K562 (cell line): ENCODE results near the gene MCFD2. TPM values are rescaled to one million over a fixed set of nuclear protein-coding genes. Genes with fewer than 3 reads are reported as not detected.

Experiments
- ATAC-seq: fragments of 200-7000 bp; cut with Tn5 transposase; 3 replicates; pipeline ENCODE4 v1.9.1; 2020; ENCODE audit warnings: moderate library complexity
- BruUV-seq: library from RNA; stranded (reverse); fragments of 400-500 nt; replicated peaks from 2 replicates; lab custom pipeline; 2021; lab: Mats Ljungman, UMichigan
- CTCF ChIA-PET: fragments of 300-600 bp; formaldehyde crosslinking; extraction: SDS; loops from one replicate; lab custom pipeline; 2021; ENCODE audit warnings: low intra/inter-chr PET ratio; lab: Yijun Ruan, JAX
- POLR2A ChIA-PET: fragments of 300-600, 350-650 bp; sonication (Branson Sonifier 250); formaldehyde crosslinking; extraction: SDS; loops from one replicate; lab custom pipeline; 2021; ENCODE audit warnings: antibody characterized with exemption, inconsistent platforms; lab: Yijun Ruan, JAX
- DNase-seq, 4 experiments: peaks; one replicate each; pipeline versions ENCODE4 v3.0.0 to v3.0.0-alpha.2; 2011 to 2018; ENCODE audit warnings: low spot score in 3 of 4, mixed read lengths in 3 of 4; ENCODE audit errors: extremely low read depth in 1 of 4
- FAIRE-seq: peaks from 2 replicates; lab custom pipeline; 2011; peaks lifted over from hg19 to GRCh38; lab: Jason Lieb, UNC
- H2AFZ ChIP-seq: 2 replicates; pipeline ENCODE4 v1.6.0; 2011; ENCODE audit warnings: low read depth, low read length, control low read depth, inconsistent platforms
- H3K27ac ChIP-seq: fragments of 200-600 bp; 3 replicates; pipeline ENCODE4 v1.8.0; 2011; ENCODE audit warnings: low read depth, mild to moderate bottlenecking, control low read depth, inconsistent platforms, low read length, moderate library complexity, mixed read lengths; ENCODE audit errors: extremely low read depth
- H3K27me3 ChIP-seq, 2 experiments: fragments of 300-600 bp in 1 of 2; 2 replicates in 1 of 2; 3 replicates in 1 of 2; pipeline versions ENCODE4 v1.6.0 to v1.8.0; 2011; ENCODE audit warnings: inconsistent platforms in 2 of 2, low read length in 2 of 2, mild to moderate bottlenecking in 1 of 2, mixed read lengths in 1 of 2, moderate library complexity in 1 of 2; ENCODE audit not compliant: control insufficient read depth in 2 of 2, insufficient read depth in 2 of 2
- H3K36me3 ChIP-seq: fragments of 300-600 bp; 3 replicates; pipeline ENCODE4 v1.8.0; 2011; ENCODE audit warnings: mild to moderate bottlenecking, low read length, inconsistent platforms; ENCODE audit not compliant: control insufficient read depth, insufficient read depth
- H3K4me1 ChIP-seq, 2 experiments: fragments of 200-600 bp in 1 of 2; replicated peaks in 1 of 2; 2 replicates in 1 of 2; 3 replicates in 1 of 2; pipeline versions ENCODE4 v1.5.1 to v1.8.0; 2011; ENCODE audit warnings: inconsistent platforms in 2 of 2, low read length in 2 of 2, mild to moderate bottlenecking in 1 of 2, mixed read lengths in 1 of 2, moderate library complexity in 1 of 2; ENCODE audit not compliant: control insufficient read depth in 2 of 2, insufficient read depth in 2 of 2
- H3K4me2 ChIP-seq: 2 replicates; pipeline ENCODE4 v1.6.1; 2011; ENCODE audit warnings: low read length, control low read depth, inconsistent platforms, mixed read lengths; ENCODE audit not compliant: insufficient read depth
- H3K4me3 ChIP-seq: fragments of 200-600 bp; sonication (generic), shearing (Covaris generic); 2 replicates; pipeline ENCODE4 v1.5.1; 2016; ENCODE audit warnings: control low read depth, inconsistent platforms
- H3K79me2 ChIP-seq: fragments of 200-600 bp; 3 replicates; pipeline ENCODE4 v1.8.0; 2011; ENCODE audit warnings: low read length, inconsistent platforms; ENCODE audit not compliant: control insufficient read depth, insufficient read depth
- H3K9ac ChIP-seq, 2 experiments: 2 replicates each; pipeline versions ENCODE4 v1.6.0 to v1.6.1; 2011; ENCODE audit warnings: low read depth in 2 of 2, low read length in 2 of 2, control low read depth in 1 of 2, inconsistent platforms in 1 of 2, mild to moderate bottlenecking in 1 of 2, mixed read lengths in 1 of 2; ENCODE audit not compliant: insufficient read depth in 1 of 2
- H3K9me1 ChIP-seq: one replicate; pipeline ENCODE4 v1.6.0; 2011; ENCODE audit warnings: inconsistent platforms, mild to moderate bottlenecking, low read length, moderate library complexity; ENCODE audit not compliant: control insufficient read depth, insufficient read depth
- H3K9me3 ChIP-seq: replicated peaks from 2 replicates; pipeline ENCODE4 v1.5.1; 2011; ENCODE audit warnings: low read depth, low read length, inconsistent platforms; ENCODE audit not compliant: control insufficient read depth, insufficient read depth
- H4K20me1 ChIP-seq: replicated peaks from 2 replicates; pipeline ENCODE4 v1.6.1; 2011; ENCODE audit warnings: low read length, inconsistent platforms, mixed read lengths; ENCODE audit not compliant: control insufficient read depth, insufficient read depth
- CBFA2T3 ChIP-seq: fragments of 450-650 bp; IDR thresholded peaks from 2 replicates; pipeline ENCODE4 v1.6.1; 2017
- FUS ChIP-seq: fragments of 200-400 bp; formaldehyde crosslinking; optimal IDR thresholded peaks from 2 replicates; pipeline ENCODE3; 2017; ENCODE audit warnings: low read depth, low read length
- KLF1 ChIP-seq: fragments of 450-650 bp; IDR thresholded peaks from 2 replicates; pipeline ENCODE4 v1.6.1; 2016; ENCODE audit warnings: missing genetic modification characterization, missing compliant biosample characterization
- KLF16 ChIP-seq: IDR thresholded peaks from 2 replicates; pipeline ENCODE4 v1.6.1; 2016; ENCODE audit warnings: antibody characterized with exemption
- MAX ChIP-seq: sonication (generic); formaldehyde crosslinking; IDR thresholded peaks from 2 replicates; pipeline ENCODE4 v1.9.0; 2022; ENCODE audit warnings: mild to moderate bottlenecking, missing genetic modification reagents
- MAZ ChIP-seq, 2 experiments: fragments of 450-650 bp in 1 of 2; sonication (generic) in 1 of 2; formaldehyde crosslinking; IDR thresholded peaks in 1 of 2; conservative IDR thresholded peaks in 1 of 2; 2 replicates each; pipeline versions ENCODE4 v1.4.0 to v1.5.0; 2020; ENCODE audit warnings: mild to moderate bottlenecking in 1 of 2, missing genetic modification reagents in 1 of 2
- NFIC ChIP-seq: fragments of 450-650 bp; IDR thresholded peaks from 2 replicates; pipeline ENCODE4 v1.6.1; 2017; ENCODE audit warnings: mild to moderate bottlenecking, inconsistent platforms
- RHOXF2B ChIP-seq: fragments of 250-450 bp; sonication (Bioruptor Pico); conservative IDR thresholded peaks from 2 replicates; pipeline ENCODE4 v1.5.1; 2021
- SREBF2 ChIP-seq: sonication (generic); formaldehyde crosslinking; IDR thresholded peaks from 2 replicates; pipeline ENCODE4 v1.4.0; 2020; ENCODE audit warnings: mild to moderate bottlenecking, missing genetic modification reagents
- TAL1 ChIP-seq: fragments of 450-650 bp; IDR thresholded peaks from 2 replicates; pipeline ENCODE4 v1.6.1; 2016; ENCODE audit warnings: mild to moderate bottlenecking
- ZBTB1 ChIP-seq: sonication (generic); formaldehyde crosslinking; IDR thresholded peaks from 2 replicates; pipeline ENCODE4 v1.8.1; 2023; ENCODE audit warnings: missing genetic modification reagents, low read depth, mild to moderate bottlenecking, borderline replicate concordance
- ZFP36 ChIP-seq: fragments of 150-350 bp; IDR thresholded peaks from 2 replicates; pipeline ENCODE4 v1.6.1; 2018; ENCODE audit warnings: low read length, low read depth; ENCODE audit not compliant: partially characterized antibody
- ZNF668 ChIP-seq: fragments of 250-450 bp; sonication (Bioruptor Pico); IDR thresholded peaks from 2 replicates; pipeline ENCODE4 v1.8.0; 2022; ENCODE audit warnings: mild to moderate bottlenecking, inconsistent platforms
- ZNF76 ChIP-seq: fragments of 250-450 bp; sonication (Bioruptor Pico); IDR thresholded peaks from 2 replicates; pipeline ENCODE4 v1.4.0; 2020; ENCODE audit warnings: mild to moderate bottlenecking, moderate library complexity, borderline replicate concordance
- WGBS: fragments of 100-300 bp; shearing (Covaris generic); methylation state at CpG from one replicate; pipeline ENCODE4 v1.1.6; 2016; ENCODE audit warnings: low coverage, mixed read lengths; ENCODE audit not compliant: insufficient coverage; ENCODE audit errors: missing lambda C conversion rate; 5-methylcytosine and 5-hydroxymethylcytosine counted together
- in situ Hi-C: fragments of 300-500 bp; cut with MboI; formaldehyde crosslinking; loops from 4 replicates; pipeline ENCODE4 v1.15.0; 2018; ENCODE audit warnings: inconsistent platforms, mixed read lengths
- intact Hi-C: fragments of 100-400 bp; cut with micrococcal nuclease; formaldehyde crosslinking; loops from 2 replicates; pipeline ENCODE4 v1.14.2; 2022
- polyA plus RNA-seq, 8 experiments: library from polyadenylated mRNA; depleted of rRNA in 4 of 8; stranded (reverse) in 5 of 8; unstranded in 3 of 8; fragments of >200 nt; fragmentation: Nextera tagmentation in 2 of 8; fragmentation: Illumina TruSeq in 1 of 8; extraction: Ambion mirVana in 2 of 8; extraction: Trizol in 1 of 8; gene quantifications; 2 replicates each; pipeline versions ENCODE4 v1.2.1 to v1.2.3, GENCODE V29; 2011 to 2014; ENCODE audit warnings: inconsistent platforms in 1 of 8, missing spikeins in 1 of 8
- total RNA-seq, 7 experiments: library from RNA; depleted of rRNA in 6 of 7; stranded (reverse); fragments of >200 nt in 6 of 7; fragmentation: Illumina TruSeq in 2 of 7; extraction: Trizol in 2 of 7; gene quantifications; 2 replicates each; pipeline versions ENCODE4 v1.2.1 to v1.2.3, GENCODE V29; 2011 to 2021; ENCODE audit warnings: low replicate concordance in 1 of 7
- TF ChIP-seq, protein P1 (sequence below): fragments of 250-450 bp; sonication (Bioruptor Pico); IDR thresholded peaks from 2 replicates; pipeline ENCODE4 v1.8.0; 2022; ENCODE audit warnings: inconsistent platforms
- TF ChIP-seq, protein P2 (sequence below): sonication (generic); formaldehyde crosslinking; IDR thresholded peaks from 2 replicates; pipeline ENCODE4 v1.9.0; 2022; ENCODE audit warnings: mild to moderate bottlenecking, missing genetic modification reagents
- TF ChIP-seq, protein P3 (sequence below): fragments of 250-450 bp; sonication (Bioruptor Pico); IDR thresholded peaks from 2 replicates; pipeline ENCODE4 v1.8.0; 2022; ENCODE audit warnings: moderate library complexity, mild to moderate bottlenecking, inconsistent platforms
- TF ChIP-seq, protein P4 (sequence below): fragments of 250-450 bp; sonication (Bioruptor Pico); IDR thresholded peaks from 2 replicates; pipeline ENCODE4 v1.4.0; 2020; ENCODE audit warnings: borderline replicate concordance

MCFD2 gene
- total and polyA plus RNA-seq, 9 of the 15 experiments (the other 6 are each of a cell fraction or from before 2014, with no cell fraction given), result 78.6 to 237 (median 123) TPM

- in situ Hi-C loops, result no loop called here
- 34% methylated on average over 6 of the region's 6 CpGs for WGBS
- no peaks in the 10 kb centered on the region for H4K20me1 ChIP-seq
- CTCF ChIA-PET, result no interaction called here
- H3K4me3 ChIP-seq, result no peak overlapping the region
- ATAC-seq (no peak), DNase-seq (peak in 2 of 4 experiments; percentile 38 to 70), FAIRE-seq (peak; percentile 75)
- H3K9me3 ChIP-seq, result no peaks in the 10 kb centered on the region
- peak overlapping the region in 1 of 2 experiments; percentile 62; a peak in 1 of 4 replicates for H3K9ac ChIP-seq
- intact Hi-C loops, result no loop called here
- no TSS peak for BruUV-seq
- peaks cover 11 to 42% of the 10 kb centered on the region in 2 experiments for H3K4me1 ChIP-seq
- H3K36me3 ChIP-seq, result no peaks in the 10 kb centered on the region
- no peaks in the 10 kb centered on the region for H3K27me3 ChIP-seq
- H3K4me2 ChIP-seq, result peak overlapping the region; percentile 22
- POLR2A ChIA-PET, result interaction anchor here (0.6 to 1.1 kb wide), 2 partner anchors 8 to 13 kb away, joined by 3 to 4 read pairs; no protein-coding TSS in a partner anchor
- H3K27ac ChIP-seq, result peak overlapping the region; percentile 10; the same call in 1 of the 3 replicates
- H2AFZ ChIP-seq, result peak overlapping the region; percentile 85
- no peaks in the 10 kb centered on the region for H3K9me1 ChIP-seq
- no peaks in the 10 kb centered on the region for H3K79me2 ChIP-seq
- TF ChIP-seq KLF1 (no peak), MAX (CRISPR knock-in tag) (peak; percentile 62), ZFP36 (peak; percentile 37), ZNF76 (CRISPR knock-in tag) (no peak), ZBTB1 (CRISPR knock-in tag) (no peak), SREBF2 (no peak), MAZ (CRISPR knock-in tag; conservative IDR thresholded peaks at IDR 0.05 in 1 of 2, IDR thresholded peaks at IDR 0.05 in 1 of 2) (peak in 1 of 2 experiments; percentile 57; a peak in 2 of 4 replicates), FUS (no peak), RHOXF2B (CRISPR knock-in tag) (no peak), TAL1 (peak; percentile 46), NFIC (peak; percentile 39; the same call in 1 of the 2 replicates), CBFA2T3 (peak; percentile 68), ZNF668 (0 out of 2 replicates have a peak, but pooled peaks have one; percentile 26), KLF16 (no peak)
- TF ChIP-seq, protein P1, sequence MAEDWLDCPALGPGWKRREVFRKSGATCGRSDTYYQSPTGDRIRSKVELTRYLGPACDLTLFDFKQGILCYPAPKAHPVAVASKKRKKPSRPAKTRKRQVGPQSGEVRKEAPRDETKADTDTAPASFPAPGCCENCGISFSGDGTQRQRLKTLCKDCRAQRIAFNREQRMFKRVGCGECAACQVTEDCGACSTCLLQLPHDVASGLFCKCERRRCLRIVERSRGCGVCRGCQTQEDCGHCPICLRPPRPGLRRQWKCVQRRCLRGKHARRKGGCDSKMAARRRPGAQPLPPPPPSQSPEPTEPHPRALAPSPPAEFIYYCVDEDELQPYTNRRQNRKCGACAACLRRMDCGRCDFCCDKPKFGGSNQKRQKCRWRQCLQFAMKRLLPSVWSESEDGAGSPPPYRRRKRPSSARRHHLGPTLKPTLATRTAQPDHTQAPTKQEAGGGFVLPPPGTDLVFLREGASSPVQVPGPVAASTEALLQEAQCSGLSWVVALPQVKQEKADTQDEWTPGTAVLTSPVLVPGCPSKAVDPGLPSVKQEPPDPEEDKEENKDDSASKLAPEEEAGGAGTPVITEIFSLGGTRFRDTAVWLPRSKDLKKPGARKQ (CRISPR knock-in tag), result no peak
- TF ChIP-seq, protein P2, sequence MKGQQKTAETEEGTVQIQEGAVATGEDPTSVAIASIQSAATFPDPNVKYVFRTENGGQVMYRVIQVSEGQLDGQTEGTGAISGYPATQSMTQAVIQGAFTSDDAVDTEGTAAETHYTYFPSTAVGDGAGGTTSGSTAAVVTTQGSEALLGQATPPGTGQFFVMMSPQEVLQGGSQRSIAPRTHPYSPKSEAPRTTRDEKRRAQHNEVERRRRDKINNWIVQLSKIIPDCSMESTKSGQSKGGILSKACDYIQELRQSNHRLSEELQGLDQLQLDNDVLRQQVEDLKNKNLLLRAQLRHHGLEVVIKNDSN (CRISPR knock-in tag), result peak; percentile 64
- TF ChIP-seq, protein P3, sequence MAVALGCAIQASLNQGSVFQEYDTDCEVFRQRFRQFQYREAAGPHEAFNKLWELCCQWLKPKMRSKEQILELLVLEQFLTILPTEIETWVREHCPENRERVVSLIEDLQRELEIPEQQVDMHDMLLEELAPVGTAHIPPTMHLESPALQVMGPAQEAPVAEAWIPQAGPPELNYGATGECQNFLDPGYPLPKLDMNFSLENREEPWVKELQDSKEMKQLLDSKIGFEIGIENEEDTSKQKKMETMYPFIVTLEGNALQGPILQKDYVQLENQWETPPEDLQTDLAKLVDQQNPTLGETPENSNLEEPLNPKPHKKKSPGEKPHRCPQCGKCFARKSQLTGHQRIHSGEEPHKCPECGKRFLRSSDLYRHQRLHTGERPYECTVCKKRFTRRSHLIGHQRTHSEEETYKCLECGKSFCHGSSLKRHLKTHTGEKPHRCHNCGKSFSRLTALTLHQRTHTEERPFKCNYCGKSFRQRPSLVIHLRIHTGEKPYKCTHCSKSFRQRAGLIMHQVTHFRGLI (CRISPR knock-in tag), result no peak
- TF ChIP-seq, protein P4, sequence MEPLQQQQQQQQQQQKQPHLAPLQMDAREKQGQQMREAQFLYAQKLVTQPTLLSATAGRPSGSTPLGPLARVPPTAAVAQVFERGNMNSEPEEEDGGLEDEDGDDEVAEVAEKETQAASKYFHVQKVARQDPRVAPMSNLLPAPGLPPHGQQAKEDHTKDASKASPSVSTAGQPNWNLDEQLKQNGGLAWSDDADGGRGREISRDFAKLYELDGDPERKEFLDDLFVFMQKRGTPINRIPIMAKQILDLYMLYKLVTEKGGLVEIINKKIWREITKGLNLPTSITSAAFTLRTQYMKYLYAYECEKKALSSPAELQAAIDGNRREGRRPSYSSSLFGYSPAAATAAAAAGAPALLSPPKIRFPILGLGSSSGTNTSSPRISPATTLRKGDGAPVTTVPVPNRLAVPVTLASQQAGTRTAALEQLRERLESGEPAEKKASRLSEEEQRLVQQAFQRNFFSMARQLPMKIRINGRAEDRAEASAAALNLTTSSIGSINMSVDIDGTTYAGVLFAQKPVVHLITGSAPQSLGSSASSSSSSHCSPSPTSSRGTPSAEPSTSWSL, result no peak
These were observed 43.6 kb downstream of the MCFD2 start for GRCh38 chr2:46871976-46872381.
